Liver (tissue), 9 donors: ENCODE results near the gene GALNT10. TPM values are rescaled to one million over a fixed set of nuclear protein-coding genes. Genes with fewer than 3 reads are reported as not detected.

Experiments used
- DNase-seq: peaks from one replicate; pipeline ENCODE4 v3.0.0-alpha.2; 2017; ENCODE audit warnings: low spot score
- H3K27ac ChIP-seq, 2 donors: one replicate each; pipeline ENCODE4 v1.7.0; 2013; ENCODE audit warnings: inconsistent platforms in 2 of 2, low read length in 2 of 2, control low read depth in 1 of 2, low read depth in 1 of 2, mild to moderate bottlenecking in 1 of 2
- H3K27me3 ChIP-seq, 4 donors: one replicate each; pipeline versions ENCODE4 v1.6.1 to v1.7.0; 2013; ENCODE audit warnings: low read length in 3 of 4, inconsistent platforms in 1 of 4, mild to moderate bottlenecking in 1 of 4, moderate library complexity in 1 of 4; ENCODE audit not compliant: control insufficient read depth in 4 of 4, insufficient read depth in 4 of 4
- H3K36me3 ChIP-seq, 4 donors: one replicate each; pipeline versions ENCODE4 v1.6.1 to v1.7.0; 2013; ENCODE audit warnings: low read length in 3 of 4, mild to moderate bottlenecking in 3 of 4, low read depth in 1 of 4, moderate library complexity in 1 of 4; ENCODE audit not compliant: control insufficient read depth in 4 of 4, insufficient read depth in 3 of 4
- H3K4me1 ChIP-seq, 4 donors: one replicate each; pipeline versions ENCODE4 v1.6.1 to v1.7.0; 2013; ENCODE audit warnings: low read length in 3 of 4, mild to moderate bottlenecking in 3 of 4, moderate library complexity in 1 of 4; ENCODE audit not compliant: control insufficient read depth in 4 of 4, insufficient read depth in 4 of 4
- H3K4me3 ChIP-seq, 3 donors: one replicate each; pipeline versions ENCODE4 v1.6.1 to v1.7.0; 2013; ENCODE audit warnings: low read length in 3 of 3, control low read depth in 1 of 3, low read depth in 1 of 3, mild to moderate bottlenecking in 1 of 3
- H3K9ac ChIP-seq, 2 donors: one replicate each; pipeline ENCODE4 v1.7.0; 2013; ENCODE audit warnings: low read length in 2 of 2, mild to moderate bottlenecking in 2 of 2, moderate library complexity in 2 of 2, control low read depth in 1 of 2, low read depth in 1 of 2
- H3K9me3 ChIP-seq, 4 donors: one replicate each; pipeline versions ENCODE4 v1.6.1 to v1.7.0; 2013; ENCODE audit warnings: low read length in 3 of 4; ENCODE audit not compliant: control insufficient read depth in 4 of 4
- ATF3 ChIP-seq: IDR thresholded peaks from 2 replicates; pipeline ENCODE4 v1.6.1; 2016; ENCODE audit warnings: antibody characterized with exemption
- CTCF ChIP-seq: fragments of 150-350 bp; IDR thresholded peaks from 2 replicates; pipeline ENCODE4 v1.5.1; 2017; ENCODE audit warnings: improper control_type of control experiment, low read depth, low read length; ENCODE audit not compliant: missing input control
- EGR1 ChIP-seq, 2 donors: IDR thresholded peaks; 2 replicates each; pipeline ENCODE4 v1.6.1; 2016 to 2018; ENCODE audit warnings: antibody characterized with exemption in 2 of 2, low read depth in 2 of 2
- FOXA1 ChIP-seq: IDR thresholded peaks from 2 replicates; pipeline ENCODE4 v1.6.1; 2016; ENCODE audit warnings: antibody characterized with exemption
- FOXA2 ChIP-seq: IDR thresholded peaks from 2 replicates; pipeline ENCODE4 v1.6.1; 2016; ENCODE audit warnings: antibody characterized with exemption
- GABPA ChIP-seq, 2 donors: IDR thresholded peaks in 1 of 2; conservative IDR thresholded peaks in 1 of 2; 2 replicates each; pipeline ENCODE4 v1.6.1; 2016; ENCODE audit warnings: antibody characterized with exemption in 2 of 2, mild to moderate bottlenecking in 1 of 2, moderate library complexity in 1 of 2
- HNF4A ChIP-seq, 2 donors: conservative IDR thresholded peaks; 2 replicates each; pipeline ENCODE4 v1.6.1; 2016; ENCODE audit warnings: antibody characterized with exemption in 2 of 2, mild to moderate bottlenecking in 2 of 2
- HNF4G ChIP-seq: IDR thresholded peaks from 2 replicates; pipeline ENCODE4 v1.6.1; 2016; ENCODE audit warnings: antibody characterized with exemption
- JUND ChIP-seq, 2 donors: IDR thresholded peaks; 2 replicates each; pipeline ENCODE4 v1.6.1; 2016; ENCODE audit warnings: antibody characterized with exemption in 2 of 2
- MAX ChIP-seq: IDR thresholded peaks from 2 replicates; pipeline ENCODE4 v1.6.1; 2016; ENCODE audit warnings: antibody characterized with exemption
- NR2F2 ChIP-seq: IDR thresholded peaks from 2 replicates; pipeline ENCODE4 v1.6.1; 2016; ENCODE audit warnings: antibody characterized with exemption
- RAD21 ChIP-seq, 2 donors: IDR thresholded peaks; 2 replicates each; pipeline ENCODE4 v1.6.1; 2016; ENCODE audit warnings: antibody characterized with exemption in 2 of 2, mild to moderate bottlenecking in 2 of 2
- REST ChIP-seq: IDR thresholded peaks from 2 replicates; pipeline ENCODE4 v1.6.1; 2016; ENCODE audit warnings: antibody characterized with exemption, mild to moderate bottlenecking
- RXRA ChIP-seq, 2 donors: IDR thresholded peaks; 2 replicates each; pipeline ENCODE4 v1.6.1; 2017 to 2018; ENCODE audit warnings: antibody characterized with exemption in 2 of 2, mild to moderate bottlenecking in 1 of 2
- SP1 ChIP-seq: IDR thresholded peaks from 2 replicates; pipeline ENCODE4 v1.6.1; 2018; ENCODE audit warnings: antibody characterized with exemption, mild to moderate bottlenecking
- TAF1 ChIP-seq: conservative IDR thresholded peaks from 2 replicates; pipeline ENCODE4 v1.6.1; 2016; ENCODE audit warnings: antibody characterized with exemption, mild to moderate bottlenecking
- YY1 ChIP-seq: IDR thresholded peaks from 2 replicates; pipeline ENCODE4 v1.6.1; 2016; ENCODE audit warnings: antibody characterized with exemption, mild to moderate bottlenecking
- ZBTB33 ChIP-seq: IDR thresholded peaks from 2 replicates; pipeline ENCODE4 v1.6.1; 2016; ENCODE audit warnings: antibody characterized with exemption
- WGBS: extraction: QIAGEN DNeasy Blood & Tissue Kit; methylation state at CpG from one replicate; pipeline ENCODE4 v1.1.7; 2013; 5-methylcytosine and 5-hydroxymethylcytosine counted together
- polyA plus RNA-seq, 2 donors: library from polyadenylated mRNA; stranded (reverse) in 1 of 2; unstranded in 1 of 2; fragments of 200-250 nt in 1 of 2; fragments of >200 nt in 1 of 2; fragmentation: Nextera tagmentation in 1 of 2; extraction: Ambion mirVana in 1 of 2; gene quantifications; one replicate each; pipeline versions ENCODE4 v1.2.1 to v1.2.3, GENCODE V29; 2013 to 2015
- total RNA-seq, 2 donors: library from RNA; depleted of rRNA; stranded (reverse); fragments of >200 nt; gene quantifications; one replicate each; pipeline ENCODE4 v1.2.3, GENCODE V29; 2014
- donor health status: healthy.
- donor health status: healthy.
- donor health status: healthy.
- donor health status: healthy.
- donor health status: healthy.

The GALNT10 gene
- total and polyA plus RNA-seq, 4 donors = 1.1 to 17.8 (median 5.3) TPM

GRCh38 chr5:154267516-154267915 lies 77.0 kb downstream of the GALNT10 start (continued):
- TF ChIP-seq CTCF (no peak), MAX (no peak)

GRCh38 chr5:154268073-154268472 lies 77.5 kb downstream of the GALNT10 start:
- no peaks in the 10 kb centered on the region for H3K9me3 ChIP-seq
- no peak for TF ChIP-seq CTCF
- no peak for TF ChIP-seq FOXA2
- TF ChIP-seq RAD21 (IDR thresholded peaks at IDR 0.05) = no peak
- TF ChIP-seq MAX = no peak
- no peak for TF ChIP-seq YY1
- TF ChIP-seq RXRA (IDR thresholded peaks at IDR 0.05) = no peak
- no peak for TF ChIP-seq TAF1
- no peak for TF ChIP-seq HNF4A (conservative IDR thresholded peaks at IDR 0.05)
- no peak for TF ChIP-seq SP1
- no peak for TF ChIP-seq GABPA (IDR thresholded peaks at IDR 0.05 in 1 of 2, conservative IDR thresholded peaks at IDR 0.05 in 1 of 2)
- TF ChIP-seq EGR1 (IDR thresholded peaks at IDR 0.05; ENCODE audit: low read depth in 2 of 2) = no peak
- TF ChIP-seq REST = no peak
- TF ChIP-seq JUND (IDR thresholded peaks at IDR 0.05) = no peak
- TF ChIP-seq HNF4G = no peak
- TF ChIP-seq FOXA1 = no peak
- no peak for TF ChIP-seq NR2F2
- no peak for TF ChIP-seq ZBTB33
- no peak for TF ChIP-seq ATF3
- H3K27ac ChIP-seq = no peak overlapping the region
- H3K4me1 ChIP-seq = no peaks in the 10 kb centered on the region
- H3K4me3 ChIP-seq = no peak overlapping the region
- H3K27me3 ChIP-seq = no peaks in the 10 kb centered on the region
- H3K9ac ChIP-seq = no peak overlapping the region
- no peaks in the 10 kb centered on the region for H3K36me3 ChIP-seq
- DNase-seq = no peak
- WGBS = 90% methylated on average over 3 of the region's 3 CpGs
